HG03354 (cell line): ENCODE data around the gene EBF3.

Experiments used
- ATAC-seq: cut with Tn5 transposase; IDR thresholded peaks from one replicate; pipeline ENCODE4 v1.9.1; 2021; ENCODE audit warnings: mild to moderate bottlenecking; ENCODE audit not compliant: unreplicated experiment, poor library complexity, severe bottlenecking

The EBF3 gene, protein sequence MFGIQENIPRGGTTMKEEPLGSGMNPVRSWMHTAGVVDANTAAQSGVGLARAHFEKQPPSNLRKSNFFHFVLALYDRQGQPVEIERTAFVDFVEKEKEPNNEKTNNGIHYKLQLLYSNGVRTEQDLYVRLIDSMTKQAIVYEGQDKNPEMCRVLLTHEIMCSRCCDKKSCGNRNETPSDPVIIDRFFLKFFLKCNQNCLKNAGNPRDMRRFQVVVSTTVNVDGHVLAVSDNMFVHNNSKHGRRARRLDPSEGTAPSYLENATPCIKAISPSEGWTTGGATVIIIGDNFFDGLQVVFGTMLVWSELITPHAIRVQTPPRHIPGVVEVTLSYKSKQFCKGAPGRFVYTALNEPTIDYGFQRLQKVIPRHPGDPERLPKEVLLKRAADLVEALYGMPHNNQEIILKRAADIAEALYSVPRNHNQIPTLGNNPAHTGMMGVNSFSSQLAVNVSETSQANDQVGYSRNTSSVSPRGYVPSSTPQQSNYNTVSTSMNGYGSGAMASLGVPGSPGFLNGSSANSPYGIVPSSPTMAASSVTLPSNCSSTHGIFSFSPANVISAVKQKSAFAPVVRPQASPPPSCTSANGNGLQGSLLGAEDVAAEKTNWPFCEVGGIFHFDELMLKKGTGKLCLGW

DNA sequence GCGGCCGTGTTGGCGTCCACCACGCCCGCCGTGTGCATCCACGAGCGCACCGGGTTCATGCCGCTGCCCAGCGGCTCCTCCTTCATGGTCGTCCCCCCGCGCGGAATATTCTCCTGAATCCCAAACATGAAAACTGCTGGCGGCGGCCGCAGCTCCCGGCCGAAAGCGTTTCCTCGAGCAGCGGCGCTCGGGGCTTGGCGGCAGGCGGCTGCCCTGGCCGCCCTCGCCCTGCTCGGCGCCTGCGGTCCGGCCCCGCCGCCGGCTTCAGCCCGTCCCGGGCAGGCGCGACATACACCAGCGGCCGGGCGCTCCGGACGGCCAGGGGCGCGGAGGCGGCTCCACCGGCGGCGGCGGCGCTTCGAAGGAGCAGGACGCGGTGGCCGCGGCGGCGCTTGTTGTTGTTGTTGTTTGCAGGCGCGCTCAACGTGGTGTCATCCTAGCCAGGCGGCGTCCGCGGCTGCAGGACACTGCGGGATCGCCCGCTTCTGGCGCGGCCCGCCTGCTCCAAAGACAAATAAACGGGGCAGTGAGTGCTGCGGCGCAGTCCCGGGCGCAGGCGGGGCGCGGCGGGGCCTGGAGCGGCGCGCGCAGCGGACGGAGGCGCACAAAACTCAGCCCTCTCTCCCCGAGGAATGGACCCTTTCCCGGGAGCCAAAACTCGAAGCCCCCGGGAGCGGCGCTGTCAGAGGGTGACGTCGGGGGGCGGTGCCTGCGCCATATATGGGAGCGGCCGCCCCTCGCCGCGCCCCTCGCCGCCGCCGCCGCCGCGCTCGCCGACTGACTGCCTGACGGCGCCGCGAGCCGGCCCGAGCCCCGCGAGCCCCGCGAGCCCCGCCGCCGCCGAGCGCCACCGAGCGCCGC is at the start of gene EBF3:
TSS of gene EBF3 (minus strand) at position 634 of the 861 bp plus-strand sequence. CDS start at position 128, 506 bp downstream.
- no peak for ATAC-seq

DNA sequence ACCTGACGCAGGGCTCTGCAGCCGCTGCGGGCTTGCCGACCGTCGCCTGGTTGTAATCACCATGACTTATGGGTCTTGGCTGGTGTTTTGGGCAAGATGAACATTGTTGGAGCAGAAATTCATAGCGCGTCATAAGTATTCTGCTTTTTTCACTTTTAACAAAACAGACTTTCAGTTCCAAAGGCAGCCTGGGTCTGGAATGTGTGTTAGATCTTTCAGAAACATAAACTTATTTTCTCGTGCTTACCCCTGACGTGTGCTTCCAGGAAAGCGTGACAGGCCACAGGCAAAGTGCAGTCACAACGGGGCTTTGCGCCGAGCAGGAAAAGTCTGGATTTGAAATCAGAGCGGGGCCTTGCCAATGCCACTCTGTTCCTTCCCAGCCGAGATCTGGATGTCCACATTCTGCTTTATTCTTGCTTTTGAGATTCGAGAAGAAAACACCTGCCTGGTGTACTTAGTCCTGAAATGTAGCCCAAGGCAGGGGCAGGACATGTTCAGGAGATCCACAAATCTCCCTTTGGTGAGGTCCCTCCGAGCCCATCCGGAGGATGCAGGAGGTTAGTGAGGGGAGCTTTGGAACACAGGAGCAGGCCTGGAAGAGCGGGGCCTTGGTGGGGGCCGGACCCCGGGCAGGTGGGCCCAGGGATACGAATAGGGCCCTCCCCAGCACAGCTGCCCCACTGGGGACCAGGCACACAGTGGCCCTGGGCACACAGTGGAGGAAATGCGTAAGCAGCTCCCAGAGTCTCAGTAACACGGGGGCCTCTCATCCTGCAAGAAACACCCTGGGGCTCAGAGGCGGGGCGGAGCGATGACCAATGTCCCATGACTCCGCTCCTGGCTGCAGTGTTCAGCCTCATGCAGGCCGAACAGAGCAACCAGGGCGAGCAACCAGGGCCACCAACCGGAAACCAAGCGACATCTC is 49.5 kb upstream of the EBF3 start:
- no peak for ATAC-seq

DNA sequence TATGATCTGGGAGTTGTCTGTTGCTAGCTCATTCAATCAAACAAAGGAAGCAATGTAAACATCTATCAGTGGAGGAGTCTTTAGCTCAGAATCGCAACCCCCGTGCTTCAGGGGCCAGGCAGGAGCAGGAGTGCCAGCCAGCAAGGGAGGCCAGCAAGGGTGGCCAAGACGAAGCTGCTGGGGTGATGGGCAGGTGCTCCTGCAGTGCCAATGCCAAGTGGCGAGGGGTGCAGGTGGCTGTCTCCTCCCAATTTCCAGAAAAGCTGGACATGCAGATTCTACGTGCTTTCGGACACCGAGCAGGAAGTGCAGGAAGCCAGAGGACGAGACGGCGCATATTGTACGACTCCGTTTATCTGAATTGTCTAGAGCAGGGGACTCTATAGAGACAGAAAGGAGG is 48.1 kb upstream of the EBF3 start:
- no peak for ATAC-seq

DNA sequence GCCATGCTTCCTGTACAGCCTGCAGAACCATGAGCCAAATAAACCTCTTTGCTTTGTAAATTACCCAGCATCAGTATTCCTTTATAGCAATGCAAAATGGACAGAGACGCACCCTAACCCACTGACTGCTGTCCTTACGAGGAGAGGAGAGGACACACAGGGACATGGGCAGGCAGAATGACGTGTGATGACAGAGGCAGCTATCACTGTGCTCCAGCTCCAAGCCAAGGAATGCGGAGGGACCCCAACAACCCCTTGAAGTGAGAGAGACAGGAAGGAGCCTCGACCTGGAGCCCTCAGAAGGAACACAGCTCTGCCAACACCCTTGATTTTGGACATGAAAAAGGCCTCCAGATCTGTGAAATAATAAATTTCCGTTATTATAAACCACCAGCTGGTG is 46.6 kb upstream of the EBF3 start:
- no peak for ATAC-seq

DNA sequence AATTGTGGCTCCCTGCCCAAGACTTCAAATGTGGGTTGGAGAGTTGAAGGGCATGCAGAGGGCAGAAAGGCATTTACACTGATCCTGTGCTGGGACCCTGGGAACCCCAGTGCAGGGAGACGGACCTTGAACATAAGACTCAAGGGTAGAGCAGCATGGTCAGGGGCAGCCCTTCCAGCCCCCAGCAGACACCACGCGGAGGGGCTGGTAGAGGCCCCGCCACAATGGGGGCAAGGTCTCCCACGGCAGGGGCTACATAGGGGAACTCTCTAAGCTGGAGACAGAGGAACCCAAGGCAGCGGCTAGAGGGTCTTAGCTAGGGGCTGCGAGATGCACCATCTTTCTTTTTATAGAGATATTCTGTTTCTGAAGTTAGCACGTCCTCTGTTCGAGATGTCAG is 45.2 kb upstream of the EBF3 start:
- no peak for ATAC-seq

DNA sequence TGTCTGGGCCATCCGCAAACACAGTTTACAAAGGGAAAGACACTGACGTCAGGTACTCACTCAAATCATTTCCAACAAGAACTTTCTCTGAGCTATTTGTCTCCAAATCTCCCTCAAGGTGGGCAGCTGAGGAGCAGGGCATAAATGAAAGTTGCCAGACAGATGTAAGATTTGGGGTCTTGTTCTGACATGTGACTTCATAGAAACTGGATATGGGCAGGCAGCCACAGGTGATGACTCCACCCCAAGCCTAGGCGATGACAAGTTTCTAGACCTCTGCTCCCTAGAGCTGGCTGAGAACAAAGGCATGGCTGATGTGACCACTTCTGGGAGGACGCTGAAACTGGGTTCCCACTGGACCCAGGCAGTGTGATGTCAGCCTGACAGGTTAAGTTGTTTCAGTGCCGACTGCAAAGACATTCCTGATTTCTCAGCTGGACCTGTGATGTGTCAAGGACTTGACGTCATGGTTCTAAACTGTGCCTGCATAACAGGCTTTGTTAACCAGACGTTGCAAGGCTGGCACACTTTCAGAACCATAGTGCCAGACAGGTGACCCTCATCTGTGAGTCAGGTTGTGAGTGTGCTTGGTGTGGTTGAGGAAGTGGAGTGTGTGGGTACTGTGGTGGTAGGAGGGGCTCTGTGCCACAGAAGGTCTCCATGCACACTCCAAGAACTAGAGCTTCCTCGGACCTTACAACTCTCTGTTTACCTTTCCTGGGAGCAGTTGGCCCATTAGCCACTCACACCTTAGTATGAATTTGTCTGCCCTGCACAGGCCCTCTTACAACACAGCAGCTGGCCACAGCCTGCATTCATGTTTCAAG is 39.9 kb upstream of the EBF3 start:
- no peak for ATAC-seq

DNA sequence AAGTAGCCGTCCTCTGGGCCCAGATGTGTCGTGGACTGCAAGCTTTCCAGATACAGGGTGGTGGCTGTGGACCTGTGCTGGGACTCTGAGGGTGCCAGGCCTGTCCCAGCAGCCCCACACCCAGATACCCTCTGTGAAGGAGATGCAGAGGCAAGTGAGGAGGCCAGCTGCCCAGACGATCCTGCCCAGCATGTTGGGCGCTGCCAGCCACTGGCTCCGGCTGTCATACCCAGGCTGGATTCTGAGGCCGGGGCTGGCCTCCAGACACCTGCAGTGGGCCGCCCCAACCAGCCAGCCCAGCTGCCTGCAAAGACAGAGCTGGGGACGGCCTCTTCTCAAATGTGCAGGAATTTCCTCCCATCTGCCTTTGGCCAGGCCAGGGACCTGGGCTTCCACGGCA is 39.1 kb upstream of the EBF3 start:
- ATAC-seq, result no peak

DNA sequence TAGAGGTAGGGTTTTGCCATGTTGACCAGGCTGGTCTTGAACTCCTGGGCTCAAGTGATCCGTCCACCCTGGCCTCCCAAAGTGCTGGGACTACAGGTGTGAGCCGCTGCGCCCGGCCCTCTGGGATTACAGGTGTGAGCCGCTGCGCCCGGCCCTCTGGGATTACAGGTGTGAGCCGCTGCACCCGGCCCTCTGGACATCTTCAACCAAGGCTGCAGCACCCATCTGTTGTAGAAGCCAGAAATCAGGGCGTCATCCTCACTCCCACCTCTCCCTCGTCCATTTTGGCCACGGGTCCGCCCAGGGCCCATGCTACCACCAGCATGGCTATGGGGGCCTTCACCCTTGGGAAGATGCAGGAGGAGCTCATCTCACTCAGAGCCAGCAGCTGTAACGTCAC is 38.5 kb upstream of the EBF3 start:
- no peak for ATAC-seq

DNA sequence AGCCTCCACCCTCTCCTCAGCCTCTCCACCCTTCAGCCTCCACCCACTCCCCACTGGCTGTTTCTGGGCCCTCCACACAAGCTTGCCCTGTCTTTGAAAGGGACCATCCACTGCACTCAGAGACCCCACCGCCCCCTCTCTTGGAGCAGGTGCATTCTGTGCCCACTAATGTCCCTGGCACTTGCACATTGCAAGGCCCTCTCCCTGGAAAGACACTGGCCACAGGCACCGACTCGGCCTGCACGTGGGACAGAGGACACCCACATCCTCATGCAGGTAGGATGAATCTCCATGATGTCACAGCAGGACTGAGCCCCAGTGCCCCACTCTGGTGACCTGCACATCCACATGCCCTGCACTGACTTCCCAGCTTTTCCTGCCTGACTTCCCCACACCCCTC is 36.8 kb upstream of the EBF3 start:
- no peak for ATAC-seq

DNA sequence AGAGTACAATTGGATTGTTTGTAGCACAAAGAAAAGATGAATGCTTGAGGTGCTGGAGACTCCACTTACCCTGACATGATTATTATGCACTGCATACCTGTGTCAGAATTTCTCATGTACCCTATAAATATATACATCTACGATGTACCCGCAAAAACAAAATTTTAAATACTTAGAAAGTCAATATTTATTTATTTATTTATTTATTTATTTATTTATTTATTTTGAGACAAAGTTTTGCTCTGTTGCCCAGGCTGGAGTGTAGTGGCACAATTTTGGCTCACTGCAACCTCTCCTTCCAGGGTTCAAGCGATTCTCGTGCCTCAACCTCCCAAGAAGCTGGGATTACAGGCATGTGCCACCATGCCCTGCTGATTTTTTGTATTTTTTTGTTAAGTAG is 35.1 kb upstream of the EBF3 start:
- ATAC-seq, result no peak

DNA sequence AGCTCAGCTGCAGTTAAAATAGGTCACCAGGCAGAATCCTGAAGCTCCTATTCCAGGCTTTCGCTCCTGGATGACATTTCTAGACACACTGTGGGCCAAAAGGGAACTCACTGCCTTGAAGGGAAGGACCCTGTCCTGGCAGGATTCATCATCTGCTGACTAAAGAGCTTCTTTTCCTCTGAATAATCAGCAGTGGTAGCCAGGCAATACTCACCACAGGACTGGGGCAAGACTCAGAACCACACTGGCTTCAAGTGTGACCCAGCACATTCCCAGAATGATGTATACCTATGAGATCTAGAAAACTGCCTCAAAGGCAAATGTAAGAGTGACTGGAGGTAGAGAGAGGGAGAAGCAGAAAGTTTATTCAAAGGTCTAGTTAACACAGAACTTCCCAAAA is 29.5 kb upstream of the EBF3 start:
- no peak for ATAC-seq

DNA sequence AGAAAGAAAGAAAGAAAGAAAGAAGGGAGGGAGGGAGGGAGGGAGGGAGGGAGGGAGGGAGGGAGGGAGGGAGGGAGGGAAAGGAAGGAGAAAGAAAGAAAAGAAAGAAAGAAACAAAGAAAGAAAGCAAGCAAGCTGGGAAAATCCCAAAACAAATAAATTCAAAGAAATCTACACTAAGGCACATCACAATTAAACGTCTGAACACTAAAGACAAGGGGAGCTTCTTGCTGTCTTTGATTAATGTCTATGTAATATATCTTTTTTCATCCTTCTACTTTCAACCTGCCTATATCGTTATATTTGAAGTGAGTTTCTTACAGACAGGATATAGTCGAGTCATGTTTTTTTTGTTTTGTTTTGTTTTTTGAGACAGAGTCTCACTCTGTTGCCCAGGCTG is 28.3 kb upstream of the EBF3 start:
- ATAC-seq, result no peak

DNA sequence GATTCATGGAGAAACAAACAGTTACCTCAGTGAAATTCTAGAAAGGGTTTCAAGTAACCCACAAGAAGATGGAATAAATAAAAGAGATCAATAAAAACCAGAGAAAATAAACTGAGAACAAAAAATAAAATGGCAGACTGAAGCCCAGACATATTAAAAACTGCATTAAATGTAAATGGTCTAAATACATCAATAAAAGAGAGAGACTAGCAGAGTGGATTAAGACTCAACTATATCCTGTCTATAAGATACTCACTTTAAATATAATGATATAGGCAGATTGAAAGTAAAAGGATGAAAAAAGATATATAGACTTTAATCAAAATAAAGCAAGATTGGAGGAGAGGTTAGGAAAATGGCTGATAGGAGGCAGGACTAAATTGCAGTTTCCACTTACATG is 18.8 kb upstream of the EBF3 start:
- no peak for ATAC-seq

DNA sequence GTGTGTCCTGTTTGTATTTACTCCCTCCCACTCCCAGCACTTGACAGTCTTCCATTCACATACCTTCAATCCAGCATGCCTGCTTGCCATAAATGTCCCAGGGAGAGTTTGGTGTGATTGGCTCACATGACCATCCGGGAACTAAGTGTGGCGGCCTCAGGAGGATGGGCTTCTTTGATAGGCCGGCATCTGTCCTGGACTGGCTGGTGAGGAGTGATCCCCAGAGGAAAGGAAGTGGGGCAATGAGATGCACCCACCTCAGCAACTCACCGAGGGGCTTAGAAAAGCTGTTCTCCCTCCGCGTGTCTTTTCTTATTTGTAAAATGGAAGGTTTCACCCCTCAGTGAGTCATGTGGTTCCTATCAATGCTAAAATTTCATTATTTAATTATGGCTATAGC is 14.9 kb upstream of the EBF3 start:
- no peak for ATAC-seq

DNA sequence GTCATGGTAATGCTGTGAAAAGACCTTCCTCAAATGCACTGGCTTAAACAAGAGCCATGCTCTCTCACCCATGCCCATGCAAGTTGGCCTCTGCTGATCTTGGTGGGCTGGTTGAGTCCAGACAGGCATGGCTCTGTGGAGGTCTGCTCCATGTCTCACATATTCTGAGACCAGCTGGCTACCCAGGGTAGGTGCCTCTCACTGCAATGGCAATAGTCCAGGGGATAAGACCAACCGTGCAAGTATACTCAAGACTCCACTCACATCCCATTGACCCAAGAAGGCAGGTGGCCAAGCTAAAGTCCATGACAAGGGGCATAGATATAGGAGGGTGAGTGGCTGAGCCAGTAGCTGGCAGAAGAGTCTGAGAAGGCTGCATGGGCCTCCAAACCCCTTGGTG is 14.2 kb upstream of the EBF3 start:
- ATAC-seq, result no peak

DNA sequence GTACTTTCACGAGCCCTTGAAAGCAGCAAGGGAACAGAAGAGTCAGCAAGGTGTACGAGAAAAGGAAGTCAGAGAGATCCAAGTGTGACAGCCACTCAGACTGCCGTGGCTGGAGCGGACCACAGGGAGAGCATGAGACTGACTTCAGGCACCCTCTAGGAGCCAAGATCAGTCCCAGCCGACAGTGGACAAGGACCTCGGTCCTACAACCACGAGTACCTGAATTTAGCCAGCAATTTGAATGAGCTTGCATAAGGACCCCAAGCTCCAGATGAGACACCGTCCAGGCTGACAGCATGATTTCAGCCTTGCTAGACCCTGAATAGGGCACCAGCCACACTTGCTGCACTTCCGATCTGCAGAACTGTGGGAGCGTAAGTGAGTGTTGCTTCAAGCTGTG is 13.7 kb upstream of the EBF3 start:
- ATAC-seq, result no peak

DNA sequence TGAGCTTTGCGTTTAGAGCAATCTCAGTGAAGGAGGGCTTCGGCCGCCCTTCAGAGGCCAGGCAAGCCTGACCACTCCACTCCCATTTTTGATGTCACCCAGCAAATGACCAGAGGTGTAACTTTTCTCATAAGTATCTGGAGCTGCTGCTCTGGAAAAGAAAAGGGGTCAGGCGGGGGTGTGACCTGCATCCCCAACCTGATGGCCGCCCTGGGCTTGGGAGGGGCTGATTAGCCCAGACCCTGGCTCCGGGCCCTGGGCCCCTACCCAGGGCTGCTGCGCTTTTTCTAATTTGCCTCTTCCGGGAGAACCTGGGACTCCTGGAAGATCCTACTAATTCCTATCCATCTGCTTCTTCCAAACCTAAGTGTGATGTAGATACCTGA is 9.6 kb upstream of the EBF3 start:
- ATAC-seq, result no peak

DNA sequence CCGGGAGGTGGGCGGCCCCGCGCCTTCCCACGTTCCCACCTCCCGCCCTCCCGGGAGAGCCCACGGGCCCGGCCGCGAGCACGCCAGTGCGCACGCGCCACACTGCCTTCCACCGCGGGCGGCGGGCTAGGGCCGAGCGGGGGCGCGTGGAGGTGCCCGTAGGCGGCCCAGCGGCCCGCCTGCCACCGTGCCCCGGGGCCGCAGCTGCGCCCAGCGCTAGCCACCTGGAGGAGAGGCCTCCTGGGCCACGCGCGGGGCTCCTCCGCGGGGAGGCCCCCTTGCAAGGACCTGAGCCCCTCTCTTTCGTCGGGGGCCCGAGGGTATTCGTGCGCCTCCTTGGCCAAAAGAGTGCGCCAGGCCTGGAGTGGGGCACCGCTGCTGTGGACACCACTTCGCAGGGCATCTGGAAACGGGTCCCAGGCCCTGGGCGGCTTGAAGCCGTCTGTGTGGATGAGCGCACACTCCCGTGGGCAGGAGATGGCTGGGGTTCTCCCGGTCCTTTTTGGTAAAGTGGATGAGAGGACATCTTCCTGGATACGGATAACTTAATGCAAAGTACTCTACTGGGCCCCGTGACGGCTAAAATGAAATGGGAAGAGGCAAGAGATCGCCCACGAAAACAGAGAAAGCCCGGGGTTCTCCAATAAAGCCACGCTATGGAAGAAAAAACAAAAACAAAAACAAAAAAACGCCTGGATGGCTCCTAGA is 9.0 kb upstream of the EBF3 start:
- no peak for ATAC-seq
